IMR-90 (cell line): ENCODE results near the gene DCP2.

Source experiments
- BHLHE40 ChIP-seq: fragments of 150-350 bp; IDR thresholded peaks from 2 replicates; pipeline ENCODE4 v1.6.1; 2016; ENCODE audit warnings: mild to moderate bottlenecking, low read depth, low read length
- CEBPB ChIP-seq: IDR thresholded peaks from 2 replicates; pipeline ENCODE4 v1.6.1; 2012; ENCODE audit warnings: low read depth, low read length, improper control_type of control experiment
- CHD1 ChIP-seq: IDR thresholded peaks from 2 replicates; pipeline ENCODE4 v1.6.1; 2012; ENCODE audit warnings: low read depth, low read length, improper control_type of control experiment
- CTCF ChIP-seq: conservative IDR thresholded peaks from 2 replicates; pipeline ENCODE4 v1.5.1; 2012; ENCODE audit warnings: mild to moderate bottlenecking, low read depth, low read length, improper control_type of control experiment
- MAFK ChIP-seq: IDR thresholded peaks from 2 replicates; pipeline ENCODE4 v1.6.1; 2012; ENCODE audit warnings: low read depth, low read length, improper control_type of control experiment
- MAZ ChIP-seq: IDR thresholded peaks from 2 replicates; pipeline ENCODE4 v1.6.1; 2012; ENCODE audit warnings: low read depth, mild to moderate bottlenecking, low read length, improper control_type of control experiment, moderate library complexity, borderline replicate concordance
- MXI1 ChIP-seq: IDR thresholded peaks from 2 replicates; pipeline ENCODE4 v1.6.1; 2012; ENCODE audit warnings: low read depth, mild to moderate bottlenecking, low read length, moderate library complexity, borderline replicate concordance
- POLR2A ChIP-seq: IDR thresholded peaks from 2 replicates; pipeline ENCODE4 v1.6.1; 2012; ENCODE audit warnings: mild to moderate bottlenecking, low read depth, low read length
- RCOR1 ChIP-seq: IDR thresholded peaks from 2 replicates; pipeline ENCODE4 v1.6.1; 2012; ENCODE audit warnings: mild to moderate bottlenecking, low read length, improper control_type of control experiment; ENCODE audit not compliant: insufficient replicate concordance
- RFX5 ChIP-seq: IDR thresholded peaks from 2 replicates; pipeline ENCODE4 v1.8.0; 2012; ENCODE audit warnings: low read depth, mild to moderate bottlenecking, low read length, moderate library complexity
- SMC3 ChIP-seq: fragments of 150-350 bp; IDR thresholded peaks from 2 replicates; pipeline ENCODE4 v1.6.1; 2016; ENCODE audit warnings: low read depth, mild to moderate bottlenecking, antibody characterized with exemption, low read length, moderate library complexity
- USF2 ChIP-seq: fragments of 150-350 bp; IDR thresholded peaks from 2 replicates; pipeline ENCODE4 v1.6.1; 2017; ENCODE audit warnings: mild to moderate bottlenecking, antibody characterized with exemption, low read length, low read depth

GRCh38 chr5:113026211-113026610 lies 49.6 kb downstream of the DCP2 start:
- TF ChIP-seq MAFK = no peak
- TF ChIP-seq CTCF = no peak
- no peak for TF ChIP-seq CEBPB
- no peak for TF ChIP-seq USF2
- TF ChIP-seq RFX5 = no peak
- no peak for TF ChIP-seq SMC3
- no peak for TF ChIP-seq POLR2A
- TF ChIP-seq BHLHE40 = no peak
- no peak for TF ChIP-seq RCOR1
- no peak for TF ChIP-seq MXI1
- no peak for TF ChIP-seq CHD1
- TF ChIP-seq MAZ = no peak
